HepG2 (cell line): ENCODE data around the gene SNAPC4. TPM values are rescaled to one million over a fixed set of nuclear protein-coding genes. Genes with fewer than 3 reads are reported as not detected.

Experiments used
- ATF7-NPFF ChIP-seq: sonication (generic); formaldehyde crosslinking; IDR thresholded peaks from 2 replicates; pipeline ENCODE4 v1.8.1; 2023; ENCODE audit warnings: mild to moderate bottlenecking, low read depth, missing genetic modification reagents, moderate library complexity
- CBX5 ChIP-seq: sonication (generic); formaldehyde crosslinking; IDR thresholded peaks from 2 replicates; pipeline ENCODE4 v1.4.0; 2020; ENCODE audit warnings: missing genetic modification reagents, borderline replicate concordance
- ELF3 ChIP-seq: IDR thresholded peaks from 2 replicates; pipeline ENCODE4 v1.6.1; 2016; ENCODE audit warnings: missing genetic modification reagents, missing compliant biosample characterization
- HNF1B ChIP-seq: sonication (generic); formaldehyde crosslinking; IDR thresholded peaks from 2 replicates; pipeline ENCODE4 v1.5.1; 2020; ENCODE audit warnings: mild to moderate bottlenecking, moderate library complexity, missing genetic modification reagents
- KLF9 ChIP-seq: IDR thresholded peaks from 2 replicates; pipeline ENCODE4 v1.6.1; 2016; ENCODE audit warnings: low read depth
- NONO ChIP-seq, 2 experiments: fragments of 450-650 bp in 1 of 2; sonication (generic) in 1 of 2; formaldehyde crosslinking in 1 of 2; IDR thresholded peaks in 1 of 2; conservative IDR thresholded peaks in 1 of 2; 2 replicates each; pipeline versions ENCODE4 v1.6.1 to v1.8.0; 2017 to 2022; ENCODE audit warnings: mild to moderate bottlenecking in 1 of 2, missing genetic modification reagents in 1 of 2, moderate library complexity in 1 of 2
- NR1H2 ChIP-seq: sonication (generic); formaldehyde crosslinking; IDR thresholded peaks from 2 replicates; pipeline ENCODE4 v1.8.1; 2022; ENCODE audit warnings: low read depth, missing genetic modification reagents, borderline replicate concordance
- PHF8 ChIP-seq: sonication (generic); formaldehyde crosslinking; IDR thresholded peaks from 2 replicates; pipeline ENCODE4 v1.5.0; 2020; ENCODE audit warnings: missing genetic modification reagents
- RARA ChIP-seq: IDR thresholded peaks from 2 replicates; pipeline ENCODE4 v1.6.1; 2016; ENCODE audit warnings: missing genetic modification reagents, missing compliant biosample characterization
- ZFP91 ChIP-seq: sonication (generic); formaldehyde crosslinking; IDR thresholded peaks from 2 replicates; pipeline ENCODE4 v1.9.0; 2022; ENCODE audit warnings: missing genetic modification reagents, mild to moderate bottlenecking, borderline replicate concordance
- ZNF414 ChIP-seq: sonication (generic); formaldehyde crosslinking; IDR thresholded peaks from 2 replicates; pipeline ENCODE4 v1.5.0; 2020; ENCODE audit warnings: missing genetic modification reagents
- ZNF558 ChIP-seq: sonication (generic); formaldehyde crosslinking; IDR thresholded peaks from 2 replicates; pipeline ENCODE4 v1.9.0; 2022; ENCODE audit warnings: mild to moderate bottlenecking, missing genetic modification reagents, borderline replicate concordance
- ZNF605 ChIP-seq: sonication (generic); formaldehyde crosslinking; IDR thresholded peaks from 2 replicates; pipeline ENCODE4 v1.8.0; 2022; ENCODE audit warnings: mild to moderate bottlenecking, missing genetic modification reagents
- ZNF607 ChIP-seq: sonication (generic); formaldehyde crosslinking; IDR thresholded peaks from 2 replicates; pipeline ENCODE4 v1.5.1; 2020; ENCODE audit warnings: missing genetic modification reagents, mild to moderate bottlenecking, borderline replicate concordance
- ZNF792 ChIP-seq: IDR thresholded peaks from 2 replicates; pipeline ENCODE4 v1.6.1; 2016
- polyA plus RNA-seq, 8 experiments: library from polyadenylated mRNA; depleted of rRNA in 3 of 8; stranded (reverse) in 7 of 8; unstranded in 1 of 8; fragments of >200 nt; fragmentation: Illumina TruSeq in 4 of 8; extraction: Trizol in 4 of 8; gene quantifications; 2 replicates each; pipeline versions ENCODE4 v1.2.1 to v1.2.3, GENCODE V29; 2011 to 2016; ENCODE audit warnings: low read depth in 4 of 8, missing spikeins in 1 of 8, mixed read lengths in 1 of 8; ENCODE audit not compliant: insufficient read depth in 1 of 8
- total RNA-seq, 5 experiments: library from RNA; depleted of rRNA; stranded (reverse); fragments of >200 nt; fragmentation: Illumina TruSeq; extraction: Trizol; gene quantifications; 2 replicates each; pipeline ENCODE4 v1.2.3, GENCODE V29; 2016; ENCODE audit warnings: low read depth in 1 of 5
- TF ChIP-seq, protein P1 (sequence below): sonication (generic); formaldehyde crosslinking; IDR thresholded peaks from 2 replicates; pipeline ENCODE4 v1.4.0; 2020; ENCODE audit warnings: missing genetic modification reagents, borderline replicate concordance
- TF ChIP-seq, protein P2 (sequence below): sonication (generic); formaldehyde crosslinking; IDR thresholded peaks from 2 replicates; pipeline ENCODE4 v1.4.0; 2020; ENCODE audit warnings: mild to moderate bottlenecking, missing genetic modification reagents

SNAPC4 gene
- total and polyA plus RNA-seq, 2 of the 13 experiments (the other 11 are each of a cell fraction or from before 2014, with no cell fraction given), result 2.0 to 6.0 TPM

DNA sequence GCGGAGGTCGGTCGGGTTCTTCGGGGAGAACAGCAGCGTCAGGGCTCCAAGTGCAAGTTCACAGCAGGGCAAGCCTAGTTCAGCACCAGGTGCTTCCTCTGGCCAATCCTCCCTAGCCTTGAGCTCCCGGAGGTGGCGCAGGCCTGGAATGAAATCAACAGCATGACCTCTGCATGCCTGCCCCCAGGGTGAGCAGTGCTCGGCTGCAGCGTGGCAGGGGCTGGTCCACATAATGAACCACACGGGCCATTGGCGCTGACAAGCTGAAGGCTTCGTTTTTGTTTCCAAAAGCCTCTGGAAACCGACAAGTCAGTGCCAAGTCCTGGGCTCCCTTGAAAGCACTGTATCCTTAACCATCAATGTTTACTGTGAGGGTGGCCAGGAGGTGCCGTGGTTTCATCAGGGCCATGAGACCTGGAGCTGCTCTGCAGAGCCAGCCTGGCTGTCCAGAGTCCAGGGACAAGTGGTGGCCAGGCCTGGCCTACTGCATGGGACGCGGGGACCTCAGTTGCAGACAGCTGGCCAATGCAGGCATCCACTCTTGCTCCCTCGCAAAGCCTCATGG is 41.8 kb upstream of the SNAPC4 start (continued):
- TF ChIP-seq, protein P1, sequence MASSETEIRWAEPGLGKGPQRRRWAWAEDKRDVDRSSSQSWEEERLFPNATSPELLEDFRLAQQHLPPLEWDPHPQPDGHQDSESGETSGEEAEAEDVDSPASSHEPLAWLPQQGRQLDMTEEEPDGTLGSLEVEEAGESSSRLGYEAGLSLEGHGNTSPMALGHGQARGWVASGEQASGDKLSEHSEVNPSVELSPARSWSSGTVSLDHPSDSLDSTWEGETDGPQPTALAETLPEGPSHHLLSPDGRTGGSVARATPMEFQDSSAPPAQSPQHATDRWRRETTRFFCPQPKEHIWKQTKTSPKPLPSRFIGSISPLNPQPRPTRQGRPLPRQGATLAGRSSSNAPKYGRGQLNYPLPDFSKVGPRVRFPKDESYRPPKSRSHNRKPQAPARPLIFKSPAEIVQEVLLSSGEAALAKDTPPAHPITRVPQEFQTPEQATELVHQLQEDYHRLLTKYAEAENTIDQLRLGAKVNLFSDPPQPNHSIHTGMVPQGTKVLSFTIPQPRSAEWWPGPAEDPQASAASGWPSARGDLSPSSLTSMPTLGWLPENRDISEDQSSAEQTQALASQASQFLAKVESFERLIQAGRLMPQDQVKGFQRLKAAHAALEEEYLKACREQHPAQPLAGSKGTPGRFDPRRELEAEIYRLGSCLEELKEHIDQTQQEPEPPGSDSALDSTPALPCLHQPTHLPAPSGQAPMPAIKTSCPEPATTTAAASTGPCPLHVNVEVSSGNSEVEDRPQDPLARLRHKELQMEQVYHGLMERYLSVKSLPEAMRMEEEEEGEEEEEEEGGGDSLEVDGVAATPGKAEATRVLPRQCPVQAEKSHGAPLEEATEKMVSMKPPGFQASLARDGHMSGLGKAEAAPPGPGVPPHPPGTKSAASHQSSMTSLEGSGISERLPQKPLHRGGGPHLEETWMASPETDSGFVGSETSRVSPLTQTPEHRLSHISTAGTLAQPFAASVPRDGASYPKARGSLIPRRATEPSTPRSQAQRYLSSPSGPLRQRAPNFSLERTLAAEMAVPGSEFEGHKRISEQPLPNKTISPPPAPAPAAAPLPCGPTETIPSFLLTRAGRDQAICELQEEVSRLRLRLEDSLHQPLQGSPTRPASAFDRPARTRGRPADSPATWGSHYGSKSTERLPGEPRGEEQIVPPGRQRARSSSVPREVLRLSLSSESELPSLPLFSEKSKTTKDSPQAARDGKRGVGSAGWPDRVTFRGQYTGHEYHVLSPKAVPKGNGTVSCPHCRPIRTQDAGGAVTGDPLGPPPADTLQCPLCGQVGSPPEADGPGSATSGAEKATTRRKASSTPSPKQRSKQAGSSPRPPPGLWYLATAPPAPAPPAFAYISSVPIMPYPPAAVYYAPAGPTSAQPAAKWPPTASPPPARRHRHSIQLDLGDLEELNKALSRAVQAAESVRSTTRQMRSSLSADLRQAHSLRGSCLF (CRISPR knock-in tag), result no peak
- TF ChIP-seq ZNF792 (CRISPR knock-in tag) (no peak), ZNF605 (0 out of 2 replicates have a peak, but pooled peaks have one; percentile 53), KLF9 (CRISPR knock-in tag) (no peak), ZFP91 (CRISPR knock-in tag) (peak; percentile 54), PHF8 (CRISPR knock-in tag) (peak; percentile 32; the same call in 1 of the 2 replicates), ELF3 (CRISPR knock-in tag) (no peak), HNF1B (CRISPR knock-in tag) (peak; percentile 54; the same call in 1 of the 2 replicates), ZNF607 (no peak), RARA (0 out of 2 replicates have a peak, but pooled peaks have one; percentile 6), NR1H2 (no peak), ZNF558 (CRISPR knock-in tag) (0 out of 2 replicates have a peak, but pooled peaks have one; percentile 31), ZNF414 (CRISPR knock-in tag) (0 out of 2 replicates have a peak, but pooled peaks have one; percentile 19), NONO (IDR thresholded peaks at IDR 0.05) (no peak), NONO (CRISPR knock-in tag; conservative IDR thresholded peaks at IDR 0.05) (0 out of 2 replicates have a peak, but pooled peaks have one; percentile 36), ATF7-NPFF (CRISPR knock-in tag) (0 out of 2 replicates have a peak, but pooled peaks have one; percentile 33), CBX5 (CRISPR knock-in tag) (no peak; the same call in 1 of the 2 replicates)
- TF ChIP-seq, protein P2, sequence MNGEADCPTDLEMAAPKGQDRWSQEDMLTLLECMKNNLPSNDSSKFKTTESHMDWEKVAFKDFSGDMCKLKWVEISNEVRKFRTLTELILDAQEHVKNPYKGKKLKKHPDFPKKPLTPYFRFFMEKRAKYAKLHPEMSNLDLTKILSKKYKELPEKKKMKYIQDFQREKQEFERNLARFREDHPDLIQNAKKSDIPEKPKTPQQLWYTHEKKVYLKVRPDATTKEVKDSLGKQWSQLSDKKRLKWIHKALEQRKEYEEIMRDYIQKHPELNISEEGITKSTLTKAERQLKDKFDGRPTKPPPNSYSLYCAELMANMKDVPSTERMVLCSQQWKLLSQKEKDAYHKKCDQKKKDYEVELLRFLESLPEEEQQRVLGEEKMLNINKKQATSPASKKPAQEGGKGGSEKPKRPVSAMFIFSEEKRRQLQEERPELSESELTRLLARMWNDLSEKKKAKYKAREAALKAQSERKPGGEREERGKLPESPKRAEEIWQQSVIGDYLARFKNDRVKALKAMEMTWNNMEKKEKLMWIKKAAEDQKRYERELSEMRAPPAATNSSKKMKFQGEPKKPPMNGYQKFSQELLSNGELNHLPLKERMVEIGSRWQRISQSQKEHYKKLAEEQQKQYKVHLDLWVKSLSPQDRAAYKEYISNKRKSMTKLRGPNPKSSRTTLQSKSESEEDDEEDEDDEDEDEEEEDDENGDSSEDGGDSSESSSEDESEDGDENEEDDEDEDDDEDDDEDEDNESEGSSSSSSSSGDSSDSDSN (CRISPR knock-in tag), result peak; percentile 74
